ENCODE measurements around the gene OLFML2B.

GRCh38 chr1:161966067-161966466, 57.6 kb downstream of the OLFML2B start:
- TF ChIP-seq CTCF (IDR thresholded peaks at IDR 0.05) (no peak), POLR2A (IDR thresholded peaks at IDR 0.05) (no peak)

All from uterus (tissue), 2 donors.